K562 (cell line): ENCODE data around the gene GSS. TPM values are rescaled to one million over a fixed set of nuclear protein-coding genes. Genes with fewer than 3 reads are reported as not detected.

Source experiments
- E2F8 ChIP-seq: fragments of 450-650 bp; IDR thresholded peaks from 2 replicates; pipeline ENCODE4 v1.7.1; 2018; ENCODE audit warnings: mild to moderate bottlenecking, low read depth; ENCODE audit not compliant: partially characterized antibody
- FOSL1 ChIP-seq: fragments of 200-800 bp; sonication (Bioruptor generic); conservative IDR thresholded peaks from 2 replicates; pipeline ENCODE4 v1.6.1; 2016; ENCODE audit warnings: missing genetic modification characterization, missing compliant biosample characterization
- FOXA1 ChIP-seq: fragments of 450-650 bp; IDR thresholded peaks from 2 replicates; pipeline ENCODE4 v1.6.1; 2016; ENCODE audit warnings: mild to moderate bottlenecking, borderline replicate concordance
- ZNF318 ChIP-seq, 2 experiments: fragments of 450-650 bp; IDR thresholded peaks; 2 replicates each; pipeline ENCODE4 v1.6.1; 2016; ENCODE audit warnings: mild to moderate bottlenecking in 2 of 2, borderline replicate concordance in 1 of 2, low read depth in 1 of 2, moderate library complexity in 1 of 2
- polyA plus RNA-seq, 8 experiments: library from polyadenylated mRNA; depleted of rRNA in 4 of 8; stranded (reverse) in 5 of 8; unstranded in 3 of 8; fragments of >200 nt; fragmentation: Nextera tagmentation in 2 of 8; fragmentation: Illumina TruSeq in 1 of 8; extraction: Ambion mirVana in 2 of 8; extraction: Trizol in 1 of 8; gene quantifications; 2 replicates each; pipeline versions ENCODE4 v1.2.1 to v1.2.3, GENCODE V29; 2011 to 2014; ENCODE audit warnings: inconsistent platforms in 1 of 8, missing spikeins in 1 of 8
- total RNA-seq, 7 experiments: library from RNA; depleted of rRNA in 6 of 7; stranded (reverse); fragments of >200 nt in 6 of 7; fragmentation: Illumina TruSeq in 2 of 7; extraction: Trizol in 2 of 7; gene quantifications; 2 replicates each; pipeline versions ENCODE4 v1.2.1 to v1.2.3, GENCODE V29; 2011 to 2021; ENCODE audit warnings: low replicate concordance in 1 of 7

The GSS gene
- total and polyA plus RNA-seq, 9 of the 15 experiments (the other 6 are each of a cell fraction or from before 2014, with no cell fraction given) = 18.4 to 165 (median 89.4) TPM

DNA sequence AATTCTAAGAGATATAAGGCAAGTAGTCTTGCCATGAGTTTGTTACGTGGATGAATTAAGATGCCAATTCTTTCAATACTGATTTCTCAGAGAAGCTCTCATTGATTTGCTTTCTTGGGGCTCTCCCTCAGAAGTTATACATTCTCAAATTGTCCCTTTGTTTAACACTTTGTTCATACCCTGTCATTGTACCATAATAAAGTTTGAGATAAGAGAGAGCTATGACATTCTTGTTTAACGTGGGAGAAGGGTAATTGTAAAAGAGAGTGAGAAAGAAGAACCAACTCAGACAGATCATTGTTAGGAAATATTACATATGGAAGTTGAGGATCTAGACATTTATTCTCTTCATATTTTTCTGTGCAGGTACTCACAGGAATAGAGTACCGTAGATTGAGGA, 60.1 kb downstream of the GSS start (continued):
- TF ChIP-seq ZNF318 (IDR thresholded peaks at IDR 0.05; ENCODE audit: borderline replicate concordance in 1 of 2, low read depth in 1 of 2) = no peak
- no peak for TF ChIP-seq E2F8
- TF ChIP-seq FOSL1 (tag) = no peak
- no peak for TF ChIP-seq FOXA1
- TF ChIP-seq, all 486 proteins: peak for 0
